Astrocyte (in vitro differentiated cells and primary cell): ENCODE measurements around the gene TMEM41B. TPM values are rescaled to one million over a fixed set of nuclear protein-coding genes. Genes with fewer than 3 reads are reported as not detected.
"Not testable (repeated sequence)": the region's sequence is repeated elsewhere in the genome, so short reads cannot be mapped to it uniquely, and the experiment has no call there.

Experiments
- DNase-seq: peaks from one replicate; pipeline ENCODE4 v3.0.0-alpha.2; 2010; ENCODE audit warnings: low read depth
- FAIRE-seq: peaks from 2 replicates; lab custom pipeline; 2011; peaks lifted over from hg19 to GRCh38; lab: Jason Lieb, UNC
- H2AFZ ChIP-seq: 2 replicates; pipeline ENCODE4 v1.6.0; 2012; ENCODE audit warnings: low read depth, low read length, inconsistent platforms
- H3K27ac ChIP-seq: 2 replicates; pipeline ENCODE4 v1.5.1; 2011; ENCODE audit warnings: low read depth, low read length, inconsistent platforms
- H3K27me3 ChIP-seq: 2 replicates; pipeline ENCODE4 v1.6.0; 2011; ENCODE audit warnings: low read length, inconsistent platforms; ENCODE audit not compliant: insufficient read depth
- H3K36me3 ChIP-seq: 2 replicates; pipeline ENCODE4 v1.5.1; 2011; ENCODE audit warnings: low read length, inconsistent platforms; ENCODE audit not compliant: insufficient read depth
- H3K4me1 ChIP-seq: 2 replicates; pipeline ENCODE4 v1.5.1; 2011; ENCODE audit warnings: low read length, inconsistent platforms; ENCODE audit not compliant: insufficient read depth
- H3K4me2 ChIP-seq: 2 replicates; pipeline ENCODE4 v1.6.0; 2012; ENCODE audit warnings: low read length, inconsistent platforms
- H3K4me3 ChIP-seq: 2 replicates; pipeline ENCODE4 v1.5.1; 2011; ENCODE audit warnings: low read depth, mild to moderate bottlenecking, low read length, inconsistent platforms; ENCODE audit not compliant: insufficient read depth
- H3K79me2 ChIP-seq: 2 replicates; pipeline ENCODE4 v1.6.0; 2012; ENCODE audit warnings: mild to moderate bottlenecking, low read length, inconsistent platforms; ENCODE audit not compliant: insufficient read depth
- H3K9ac ChIP-seq: 2 replicates; pipeline ENCODE4 v1.6.0; 2012; ENCODE audit warnings: mild to moderate bottlenecking, low read length, inconsistent platforms
- H3K9me3 ChIP-seq: 2 replicates; pipeline ENCODE4 v1.5.1; 2012; ENCODE audit warnings: low read depth, mild to moderate bottlenecking, low read length, inconsistent platforms; ENCODE audit not compliant: insufficient read depth
- H4K20me1 ChIP-seq: 2 replicates; pipeline ENCODE4 v1.6.0; 2012; ENCODE audit warnings: low read length, inconsistent platforms; ENCODE audit not compliant: insufficient read depth
- H3K27ac Mint-ChIP-seq: one replicate; pipeline ENCODE4 v1.8.0; 2021; ENCODE audit warnings: mild to moderate bottlenecking, mixed read lengths; ENCODE audit not compliant: unreplicated experiment
- H3K27me3 Mint-ChIP-seq: one replicate; pipeline ENCODE4 v1.8.0; 2021; ENCODE audit warnings: low read depth, mixed read lengths; ENCODE audit not compliant: unreplicated experiment
- H3K36me3 Mint-ChIP-seq: one replicate; pipeline ENCODE4 v1.8.0; 2021; ENCODE audit warnings: low read depth, mixed read lengths; ENCODE audit not compliant: unreplicated experiment
- H3K4me1 Mint-ChIP-seq: one replicate; pipeline ENCODE4 v1.8.0; 2021; ENCODE audit warnings: low read depth, mixed read lengths; ENCODE audit not compliant: unreplicated experiment
- H3K4me3 Mint-ChIP-seq: one replicate; pipeline ENCODE4 v1.8.0; 2021; ENCODE audit warnings: mild to moderate bottlenecking, moderate library complexity, mixed read lengths; ENCODE audit not compliant: unreplicated experiment
- H3K9me3 Mint-ChIP-seq: one replicate; pipeline ENCODE4 v1.8.0; 2021; ENCODE audit warnings: mild to moderate bottlenecking, mixed read lengths; ENCODE audit not compliant: unreplicated experiment
- EZH2 ChIP-seq: IDR thresholded peaks from 2 replicates; pipeline ENCODE4 v1.6.1; 2012; ENCODE audit warnings: mild to moderate bottlenecking, low read length, inconsistent platforms; ENCODE audit not compliant: insufficient read depth
- total RNA-seq: library from RNA; stranded (reverse); gene quantifications from 2 replicates; pipeline ENCODE4 v1.2.1, GENCODE V29; 2021
- TF ChIP-seq, protein P1 (sequence below): IDR thresholded peaks from 2 replicates; pipeline ENCODE4 v1.5.1; 2011; ENCODE audit warnings: low read depth, mild to moderate bottlenecking, inconsistent platforms, low read length, moderate library complexity; ENCODE audit not compliant: insufficient read depth

Gene TMEM41B
- total RNA-seq, 1 donor from 2014 or later, result 43.8 TPM

- peak; percentile 67 for DNase-seq
- H3K27me3 ChIP-seq, result no peaks in the 10 kb centered on the region
Observed at GRCh38 chr11:9264316-9265210, 49.8 kb downstream of the TMEM41B start.

DNA sequence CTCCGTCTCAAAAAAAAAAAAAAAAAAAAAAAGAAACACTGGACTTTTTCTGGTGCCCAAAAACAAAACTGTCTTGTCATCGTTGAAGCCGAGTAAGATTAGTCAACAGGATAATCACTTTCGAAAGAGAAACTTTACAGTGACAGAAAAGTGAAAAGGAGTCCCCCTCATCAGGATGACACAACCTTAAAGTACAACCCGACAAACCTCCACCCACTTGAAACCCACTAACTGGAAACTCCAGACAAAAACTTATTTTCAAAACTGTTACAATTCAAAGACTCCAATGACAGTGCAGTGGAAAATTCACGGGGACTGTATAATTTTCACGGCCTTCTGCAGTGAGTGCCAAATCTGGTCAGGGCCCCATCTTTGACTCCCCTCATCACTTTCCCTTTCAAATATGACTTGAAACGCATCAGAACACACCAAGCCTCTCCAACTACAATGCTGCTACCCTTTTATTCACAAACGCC is 50.5 kb downstream of the TMEM41B start:
- Histone ChIP-seq H3K27ac (peak overlapping the region; percentile 86), H3K4me2 (peak overlapping the region; percentile 83), H3K4me1 (peaks cover 6% of the 10 kb centered on the region), H3K27me3 (no peaks in the 10 kb centered on the region), H4K20me1 (peaks cover 46% of the 10 kb centered on the region), H3K4me3 (peak overlapping the region; percentile 86), H3K9ac (peak overlapping the region; percentile 92), H3K36me3 (no peaks in the 10 kb centered on the region), H3K79me2 (peaks cover 57% of the 10 kb centered on the region), H3K9me3 (no peaks in the 10 kb centered on the region), H2AFZ (no peak overlapping the region)
- TF ChIP-seq, protein P1, sequence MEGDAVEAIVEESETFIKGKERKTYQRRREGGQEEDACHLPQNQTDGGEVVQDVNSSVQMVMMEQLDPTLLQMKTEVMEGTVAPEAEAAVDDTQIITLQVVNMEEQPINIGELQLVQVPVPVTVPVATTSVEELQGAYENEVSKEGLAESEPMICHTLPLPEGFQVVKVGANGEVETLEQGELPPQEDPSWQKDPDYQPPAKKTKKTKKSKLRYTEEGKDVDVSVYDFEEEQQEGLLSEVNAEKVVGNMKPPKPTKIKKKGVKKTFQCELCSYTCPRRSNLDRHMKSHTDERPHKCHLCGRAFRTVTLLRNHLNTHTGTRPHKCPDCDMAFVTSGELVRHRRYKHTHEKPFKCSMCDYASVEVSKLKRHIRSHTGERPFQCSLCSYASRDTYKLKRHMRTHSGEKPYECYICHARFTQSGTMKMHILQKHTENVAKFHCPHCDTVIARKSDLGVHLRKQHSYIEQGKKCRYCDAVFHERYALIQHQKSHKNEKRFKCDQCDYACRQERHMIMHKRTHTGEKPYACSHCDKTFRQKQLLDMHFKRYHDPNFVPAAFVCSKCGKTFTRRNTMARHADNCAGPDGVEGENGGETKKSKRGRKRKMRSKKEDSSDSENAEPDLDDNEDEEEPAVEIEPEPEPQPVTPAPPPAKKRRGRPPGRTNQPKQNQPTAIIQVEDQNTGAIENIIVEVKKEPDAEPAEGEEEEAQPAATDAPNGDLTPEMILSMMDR, result no peak
- TF ChIP-seq EZH2, result no peak
- Mint-ChIP-seq H3K4me3 (peak overlapping the region; percentile 99), H3K27me3 (no peaks in the 10 kb centered on the region), H3K4me1 (peaks cover 23% of the 10 kb centered on the region), H3K9me3 (no peaks in the 10 kb centered on the region), H3K36me3 (peaks cover 4% of the 10 kb centered on the region), H3K27ac (peak overlapping the region; percentile 95)
- FAIRE-seq (no peak), DNase-seq (no peak)

More at GRCh38 chr11:9264316-9265210, 49.8 kb downstream of the TMEM41B start:
- H3K4me1 Mint-ChIP-seq, result peaks cover 25% of the 10 kb centered on the region
- peak overlapping the region; percentile 95 for H3K27ac Mint-ChIP-seq
- no peaks in the 10 kb centered on the region for H3K9me3 Mint-ChIP-seq
- Histone ChIP-seq H3K9me3 (no peaks in the 10 kb centered on the region), H3K4me1 (peaks cover 6% of the 10 kb centered on the region), H3K36me3 (no peaks in the 10 kb centered on the region), H3K9ac (peak overlapping the region; percentile 92), H4K20me1 (peaks cover 40% of the 10 kb centered on the region), H3K79me2 (peaks cover 51% of the 10 kb centered on the region), H3K4me2 (peak overlapping the region; percentile 83), H3K27ac (peak overlapping the region; percentile 86), H3K4me3 (peak overlapping the region; percentile 86), H2AFZ (peak overlapping the region; percentile 43)
- peak overlapping the region; percentile 99 for H3K4me3 Mint-ChIP-seq
- TF ChIP-seq, protein P1, result no peak
- TF ChIP-seq EZH2, result no peak
- no peaks in the 10 kb centered on the region for H3K27me3 Mint-ChIP-seq
- peaks cover 4% of the 10 kb centered on the region for H3K36me3 Mint-ChIP-seq
- no peak for FAIRE-seq

GRCh38 chr11:9260838-9261146 is 53.6 kb downstream of the TMEM41B start:
- not testable (repeated sequence) for FAIRE-seq, DNase-seq
- peaks cover 66% of the 10 kb centered on the region for H4K20me1 ChIP-seq

More at GRCh38 chr11:9260838-9261146, 53.6 kb downstream of the TMEM41B start:
- not testable (repeated sequence) for H3K36me3 ChIP-seq, H3K27ac ChIP-seq, H3K9me3 ChIP-seq, H3K9ac ChIP-seq, H3K4me3 ChIP-seq, H3K9me3 Mint-ChIP-seq, H3K4me3 Mint-ChIP-seq, H3K4me1 ChIP-seq, H2AFZ ChIP-seq, H3K27ac Mint-ChIP-seq, H3K4me2 ChIP-seq, H3K27me3 Mint-ChIP-seq, H3K36me3 Mint-ChIP-seq, H3K27me3 ChIP-seq
- H3K79me2 ChIP-seq, result peaks cover 86% of the 10 kb centered on the region
- peaks cover 20% of the 10 kb centered on the region for H3K4me1 Mint-ChIP-seq
